H1 (cell line): Measurements from ENCODE around the gene PCDHAC1. TPM values are rescaled to one million over a fixed set of nuclear protein-coding genes. Genes with fewer than 3 reads are reported as not detected.

Experiments
- CEBPB ChIP-seq: IDR thresholded peaks from 2 replicates; pipeline ENCODE4 v1.6.1; 2012; ENCODE audit warnings: low read depth, low read length
- KDM1A ChIP-seq: fragments of 200-600, 300-600 bp; sonication (generic); IDR thresholded peaks from 2 replicates; pipeline ENCODE4 v1.7.1; 2016; ENCODE audit warnings: mild to moderate bottlenecking, low read length, borderline replicate concordance
- RNF2 ChIP-seq: fragments of 200-900, 300-1000 bp; sonication (generic); IDR thresholded peaks from 2 replicates; pipeline ENCODE4 v1.7.1; 2016; ENCODE audit warnings: borderline replicate concordance, low read depth, mild to moderate bottlenecking, antibody characterized with exemption, low read length; ENCODE audit not compliant: poor library complexity, severe bottlenecking; ENCODE audit errors: missing control alignments
- YY1 ChIP-seq: IDR thresholded peaks from 2 replicates; pipeline ENCODE4 v1.6.1; 2011; ENCODE audit warnings: low read depth, mild to moderate bottlenecking, low read length
- polyA plus RNA-seq, 7 experiments: library from polyadenylated mRNA; depleted of rRNA in 3 of 7; stranded (reverse) in 5 of 7; unstranded in 2 of 7; fragments of >200 nt in 5 of 7; fragments of 200-250 nt in 2 of 7; gene quantifications; 1 replicate in 5 of 7; 2 replicates in 1 of 7; 4 replicates in 1 of 7; pipeline versions ENCODE4 v1.2.1 to v1.2.3, GENCODE V29; 2011 to 2013; ENCODE audit warnings: missing spikeins in 2 of 7, mixed read lengths in 2 of 7
- total RNA-seq: library from RNA; stranded (reverse); fragmentation: NEBNext Ultra II Directional; extraction: Animal tissue kit (Norgen Biotek cat#: 25700); gene quantifications from 2 replicates; pipeline ENCODE4 v1.2.1, GENCODE V29; 2021

The PCDHAC1 gene
- total and polyA plus RNA-seq, 2 of the 8 experiments (the other 6 are each of a cell fraction or from before 2014, with no cell fraction given) = 2.2 to 4.5 TPM

DNA sequence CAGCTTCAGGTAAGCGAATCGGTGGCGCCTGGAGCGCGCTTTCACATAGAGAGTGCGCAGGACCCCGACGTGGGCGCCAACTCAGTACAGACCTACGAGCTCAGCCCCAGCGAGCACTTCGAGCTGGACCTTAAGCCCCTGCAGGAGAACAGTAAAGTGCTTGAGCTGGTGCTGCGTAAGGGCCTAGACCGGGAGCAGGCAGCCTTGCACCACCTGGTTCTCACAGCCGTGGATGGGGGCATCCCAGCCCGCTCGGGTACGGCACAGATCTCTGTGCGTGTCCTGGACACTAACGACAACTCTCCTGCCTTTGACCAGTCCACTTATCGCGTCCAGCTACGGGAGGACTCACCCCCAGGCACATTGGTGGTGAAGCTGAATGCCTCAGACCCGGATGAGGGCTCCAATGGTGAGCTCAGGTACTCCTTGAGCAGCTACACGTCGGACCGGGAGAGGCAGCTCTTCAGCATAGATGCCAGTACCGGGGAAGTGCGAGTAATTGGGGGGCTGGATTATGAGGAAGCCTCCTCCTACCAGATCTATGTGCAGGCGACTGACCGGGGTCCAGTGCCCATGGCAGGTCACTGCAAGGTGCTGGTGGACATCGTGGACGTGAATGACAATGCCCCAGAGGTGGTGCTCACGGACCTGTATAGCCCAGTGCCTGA is 41.3 kb downstream of the PCDHAC1 start (continued):
- TF ChIP-seq KDM1A = no peak
- TF ChIP-seq CEBPB = no peak
- TF ChIP-seq RNF2 = no peak
- no peak for TF ChIP-seq YY1
- TF ChIP-seq, all 59 proteins: peak for 3
